Measurements from ENCODE around the gene PARM1.

DNA sequence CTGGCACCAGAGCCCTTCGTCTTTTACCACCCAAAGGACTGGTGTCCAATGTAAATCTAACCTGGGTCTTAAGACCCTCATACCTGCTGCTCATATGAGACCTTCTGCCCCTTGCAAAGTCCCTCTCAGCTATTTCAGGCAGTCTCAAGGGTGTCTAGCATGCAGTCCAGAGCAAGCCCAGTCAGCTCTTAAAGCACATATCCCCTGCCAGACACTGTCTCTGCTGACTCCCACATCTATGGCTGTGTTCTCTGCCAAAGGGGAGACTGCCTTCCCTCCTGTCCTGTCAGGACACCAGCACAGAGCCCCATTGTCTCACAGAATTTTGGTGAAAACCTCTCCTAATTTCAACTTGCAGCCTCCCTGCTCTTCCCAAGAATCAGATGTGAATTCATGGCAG is 118.5 kb downstream of the PARM1 start:
- TF ChIP-seq, protein P1, sequence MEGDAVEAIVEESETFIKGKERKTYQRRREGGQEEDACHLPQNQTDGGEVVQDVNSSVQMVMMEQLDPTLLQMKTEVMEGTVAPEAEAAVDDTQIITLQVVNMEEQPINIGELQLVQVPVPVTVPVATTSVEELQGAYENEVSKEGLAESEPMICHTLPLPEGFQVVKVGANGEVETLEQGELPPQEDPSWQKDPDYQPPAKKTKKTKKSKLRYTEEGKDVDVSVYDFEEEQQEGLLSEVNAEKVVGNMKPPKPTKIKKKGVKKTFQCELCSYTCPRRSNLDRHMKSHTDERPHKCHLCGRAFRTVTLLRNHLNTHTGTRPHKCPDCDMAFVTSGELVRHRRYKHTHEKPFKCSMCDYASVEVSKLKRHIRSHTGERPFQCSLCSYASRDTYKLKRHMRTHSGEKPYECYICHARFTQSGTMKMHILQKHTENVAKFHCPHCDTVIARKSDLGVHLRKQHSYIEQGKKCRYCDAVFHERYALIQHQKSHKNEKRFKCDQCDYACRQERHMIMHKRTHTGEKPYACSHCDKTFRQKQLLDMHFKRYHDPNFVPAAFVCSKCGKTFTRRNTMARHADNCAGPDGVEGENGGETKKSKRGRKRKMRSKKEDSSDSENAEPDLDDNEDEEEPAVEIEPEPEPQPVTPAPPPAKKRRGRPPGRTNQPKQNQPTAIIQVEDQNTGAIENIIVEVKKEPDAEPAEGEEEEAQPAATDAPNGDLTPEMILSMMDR (IDR thresholded peaks at IDR 0.05; ENCODE audit: low read length), result no peak
- no peak for TF ChIP-seq EZH2 (optimal IDR thresholded peaks at IDR 0.05; ENCODE audit: low read depth, low read length)
- TF ChIP-seq EZH2phosphoT487 (IDR thresholded peaks at IDR 0.05; ENCODE audit: low read length), result no peak

Measured in MM.1S (cell line).